Esophagus squamous epithelium (tissue), 5 donors: ENCODE data around the gene IFT27. TPM values are rescaled to one million over a fixed set of nuclear protein-coding genes. Genes with fewer than 3 reads are reported as not detected.

Experiments used
- DNase-seq: peaks from one replicate; lab custom pipeline; 2025; lab: John Stamatoyannopoulos, UW
- H3K27ac ChIP-seq, 4 donors: fragments of 200-600 bp; sonication (generic); one replicate each; pipeline ENCODE4 v1.5.1; 2016 to 2019; ENCODE audit warnings: mild to moderate bottlenecking in 1 of 4
- H3K27me3 ChIP-seq, 4 donors: fragments of 200-600 bp; sonication (generic); 1 replicate in 3 of 4; 2 replicates in 1 of 4; pipeline versions ENCODE4 v1.5.1 to v1.6.0; 2017 to 2021; ENCODE audit warnings: antibody characterized with exemption in 1 of 4
- H3K36me3 ChIP-seq, 3 donors: fragments of 200-600 bp; sonication (generic); one replicate each; pipeline ENCODE4 v1.5.1; 2016 to 2019
- H3K4me1 ChIP-seq, 3 donors: fragments of 200-600 bp; sonication (generic); one replicate each; pipeline ENCODE4 v1.5.1; 2017 to 2019
- H3K4me3 ChIP-seq, 4 donors: fragments of 200-600 bp; sonication (generic); 1 replicate in 3 of 4; 2 replicates in 1 of 4; pipeline ENCODE4 v1.5.1; 2016 to 2019; ENCODE audit warnings: mild to moderate bottlenecking in 2 of 4, moderate library complexity in 1 of 4
- H3K9me3 ChIP-seq, 3 donors: fragments of 200-600 bp; sonication (generic); one replicate each; pipeline ENCODE4 v1.5.1; 2016 to 2019
- CTCF ChIP-seq, 6 experiments: fragments of 450-650 bp in 4 of 6; fragments of 200-600 bp in 2 of 6; sonication (generic) in 2 of 6; IDR thresholded peaks; one replicate each; pipeline ENCODE4 v1.5.1; 2016 to 2019; ENCODE audit warnings: antibody characterized with exemption in 6 of 6, mild to moderate bottlenecking in 4 of 6, moderate library complexity in 4 of 6
- POLR2A ChIP-seq, 4 donors: fragments of 450-650 bp; IDR thresholded peaks; one replicate each; pipeline ENCODE4 v1.6.1; 2017; ENCODE audit warnings: antibody characterized with exemption in 4 of 4, mild to moderate bottlenecking in 4 of 4, moderate library complexity in 3 of 4
- WGBS, 2 donors: methylation state at CpG; one replicate each; pipeline ENCODE4 v1.1.5; 2018; 5-methylcytosine and 5-hydroxymethylcytosine counted together
- intact Hi-C: fragments of 100-400 bp; cut with DNase I; formaldehyde crosslinking; loops from one replicate; pipeline ENCODE4 v1.15.0; 2022
- total RNA-seq, 4 donors: library from RNA; depleted of rRNA; stranded (reverse); fragments of >200 nt; gene quantifications; one replicate each; pipeline ENCODE4 v1.1.0, GENCODE V29; 2016
- donor health status: DM: yes; HTN: yes; CAD: no.

Gene IFT27
- total RNA-seq, 4 donors from 2014 or later, result 6.1 to 9.5 (median 8.1) TPM

GRCh38 chr22:36815558-36816338, 39.8 kb upstream of the IFT27 start:
- no peaks in the 10 kb centered on the region for H3K36me3 ChIP-seq
- H3K9me3 ChIP-seq, result no peaks in the 10 kb centered on the region
- no peak overlapping the region for H3K27ac ChIP-seq
- 38 to 72% methylated on average over 4 to 5 of the region's 8 CpGs for WGBS, 2 donors
- H3K4me1 ChIP-seq, result peaks cover 5 to 15% (median 6%) of the 10 kb centered on the region in 3 donors
- H3K27me3 ChIP-seq, result peaks cover 10 to 95% (median 27%) of the 10 kb centered on the region in 4 donors
- no peak for DNase-seq
- intact Hi-C loops, result no loop called here
- TF ChIP-seq CTCF (IDR thresholded peaks at IDR 0.05) (no peak), POLR2A (IDR thresholded peaks at IDR 0.05) (no peak)
- H3K4me3 ChIP-seq, result no peak overlapping the region

GRCh38 chr22:36814801-36815200, 38.9 kb upstream of the IFT27 start:
- WGBS, 2 donors, result 65 to 83% methylated on average over 8 to 10 of the region's 10 CpGs
- DNase-seq, result no peak
- no peaks in the 10 kb centered on the region for H3K36me3 ChIP-seq
- intact Hi-C loops, result no loop called here
- H3K4me1 ChIP-seq, result peaks cover 5 to 15% (median 6%) of the 10 kb centered on the region in 3 donors
- H3K4me3 ChIP-seq, result no peak overlapping the region
- TF ChIP-seq POLR2A (IDR thresholded peaks at IDR 0.05) (no peak), CTCF (IDR thresholded peaks at IDR 0.05) (no peak)
- H3K27ac ChIP-seq, result no peak overlapping the region
- H3K9me3 ChIP-seq, result no peaks in the 10 kb centered on the region
- H3K27me3 ChIP-seq, result peaks cover 10 to 85% (median 27%) of the 10 kb centered on the region in 4 donors

- DNase-seq, result no peak
- TF ChIP-seq POLR2A (IDR thresholded peaks at IDR 0.05), result no peak
- no peak for TF ChIP-seq CTCF (IDR thresholded peaks at IDR 0.05)
- WGBS, 2 donors, result 65 to 71% methylated on average over 3 of the region's 3 CpGs
- Histone ChIP-seq H3K36me3 (no peaks in the 10 kb centered on the region), H3K4me1 (peaks cover 0 to 3% (median under 1%) of the 10 kb centered on the region in 3 donors), H3K27ac (no peak overlapping the region), H3K9me3 (no peaks in the 10 kb centered on the region), H3K4me3 (no peak overlapping the region), H3K27me3 (peaks cover 0 to 61% (median 6%) of the 10 kb centered on the region in 4 donors)
- intact Hi-C loops, result no loop called here
Measured at GRCh38 chr22:36811094-36811800, 35.3 kb upstream of the IFT27 start.

GRCh38 chr22:36809351-36809750, 33.4 kb upstream of the IFT27 start:
- peaks cover 0 to 61% (median 0%) of the 10 kb centered on the region in 4 donors for H3K27me3 ChIP-seq
- intact Hi-C loops, result no loop called here
- no peaks in the 10 kb centered on the region for H3K4me1 ChIP-seq
- H3K4me3 ChIP-seq, result no peak overlapping the region
- H3K27ac ChIP-seq, result no peak overlapping the region
- WGBS, 2 donors, result 75 to 78% methylated on average over 6 of the region's 6 CpGs
- no peak for DNase-seq
- no peaks in the 10 kb centered on the region for H3K9me3 ChIP-seq
- TF ChIP-seq CTCF (IDR thresholded peaks at IDR 0.05) (no peak), POLR2A (IDR thresholded peaks at IDR 0.05) (no peak)
- H3K36me3 ChIP-seq, result no peaks in the 10 kb centered on the region
